ENCODE data around the gene IRF8.

DNA sequence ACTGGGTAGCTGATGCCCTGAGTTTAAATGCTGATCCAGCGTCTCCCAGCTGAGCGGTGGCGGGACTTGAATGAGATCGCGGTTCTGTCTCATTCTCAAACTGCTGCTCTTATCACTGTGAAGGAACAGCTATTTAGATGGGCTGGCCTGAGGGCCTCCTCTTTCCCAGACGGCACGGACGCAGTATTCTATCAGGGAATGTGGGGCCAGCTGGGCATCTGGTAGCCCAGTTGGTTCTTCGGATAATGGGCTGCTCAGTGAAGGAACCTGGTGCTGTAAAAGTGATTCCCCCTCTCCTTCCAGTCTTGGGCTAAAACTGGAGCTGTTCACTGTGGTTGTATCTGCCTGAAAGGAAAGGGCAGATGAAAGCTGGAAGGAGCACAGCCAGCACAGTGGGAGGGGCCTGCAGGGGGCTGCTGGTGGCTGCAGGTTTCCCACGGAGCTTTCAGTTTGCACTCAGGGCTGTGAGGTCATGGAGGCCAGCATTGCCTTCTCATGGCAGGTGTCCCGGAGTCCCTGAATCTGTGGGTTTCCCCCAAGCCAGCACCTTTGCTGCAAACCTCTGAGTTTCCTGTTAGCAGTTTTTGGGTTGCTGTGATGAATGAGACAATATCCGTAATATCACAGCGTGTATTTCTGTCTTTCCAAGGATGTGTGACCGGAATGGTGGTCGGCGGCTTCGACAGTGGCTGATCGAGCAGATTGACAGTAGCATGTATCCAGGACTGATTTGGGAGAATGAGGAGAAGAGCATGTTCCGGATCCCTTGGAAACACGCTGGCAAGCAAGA lies 3.6 kb downstream of the IRF8 start:
- TF ChIP-seq, protein P1, sequence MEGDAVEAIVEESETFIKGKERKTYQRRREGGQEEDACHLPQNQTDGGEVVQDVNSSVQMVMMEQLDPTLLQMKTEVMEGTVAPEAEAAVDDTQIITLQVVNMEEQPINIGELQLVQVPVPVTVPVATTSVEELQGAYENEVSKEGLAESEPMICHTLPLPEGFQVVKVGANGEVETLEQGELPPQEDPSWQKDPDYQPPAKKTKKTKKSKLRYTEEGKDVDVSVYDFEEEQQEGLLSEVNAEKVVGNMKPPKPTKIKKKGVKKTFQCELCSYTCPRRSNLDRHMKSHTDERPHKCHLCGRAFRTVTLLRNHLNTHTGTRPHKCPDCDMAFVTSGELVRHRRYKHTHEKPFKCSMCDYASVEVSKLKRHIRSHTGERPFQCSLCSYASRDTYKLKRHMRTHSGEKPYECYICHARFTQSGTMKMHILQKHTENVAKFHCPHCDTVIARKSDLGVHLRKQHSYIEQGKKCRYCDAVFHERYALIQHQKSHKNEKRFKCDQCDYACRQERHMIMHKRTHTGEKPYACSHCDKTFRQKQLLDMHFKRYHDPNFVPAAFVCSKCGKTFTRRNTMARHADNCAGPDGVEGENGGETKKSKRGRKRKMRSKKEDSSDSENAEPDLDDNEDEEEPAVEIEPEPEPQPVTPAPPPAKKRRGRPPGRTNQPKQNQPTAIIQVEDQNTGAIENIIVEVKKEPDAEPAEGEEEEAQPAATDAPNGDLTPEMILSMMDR (IDR thresholded peaks at IDR 0.05; ENCODE audit: insufficient read depth, low read depth, low read length): no peak
- TF ChIP-seq EZH2 (IDR thresholded peaks at IDR 0.05; ENCODE audit: insufficient read depth, low read length): no peak

Data from astrocyte (in vitro differentiated cells and primary cell).